ENCODE data around the gene HILPDA.
"Not testable (repeated sequence)": the region's sequence is repeated elsewhere in the genome, so short reads cannot be mapped to it uniquely, and the experiment has no call there.

Gene HILPDA

GRCh38 chr7:128466871-128467270 lies 11.2 kb downstream of the HILPDA start:
- DNase-seq, result not testable (repeated sequence)

- peak; percentile 91 for DNase-seq
Measured at GRCh38 chr7:128476402-128477335, 21.0 kb downstream of the HILPDA start, which contains the start of gene METTL2B. TSS of gene METTL2B (plus strand) at chr7:128476748. CDS start at chr7:128476766, 18 bp downstream.

- not testable (repeated sequence) for DNase-seq
Measured at GRCh38 chr7:128477336-128477690, 21.6 kb downstream of the HILPDA start.

- DNase-seq, result not testable (repeated sequence)
Measured at GRCh38 chr7:128479082-128479481, 23.4 kb downstream of the HILPDA start.

- DNase-seq, result not testable (repeated sequence)
Measured at GRCh38 chr7:128488134-128488533, 32.5 kb downstream of the HILPDA start.

GRCh38 chr7:128497405-128497804 lies 41.7 kb downstream of the HILPDA start:
- DNase-seq, result no peak

GRCh38 chr7:128505416-128505815 lies 49.7 kb downstream of the HILPDA start:
- not testable (repeated sequence) for DNase-seq

- DNase-seq, result not testable (repeated sequence)
Measured at GRCh38 chr7:128506819-128507218, 51.1 kb downstream of the HILPDA start.

- DNase-seq, result not testable (repeated sequence)
Measured at GRCh38 chr7:128507321-128507993, 51.8 kb downstream of the HILPDA start.

Data from stimulated activated naive CD4-positive, alpha-beta T cell treated with Interleukin-2 at 50 U/mL for 16 hours (primary cell).